ENCODE measurements around the gene FUT7. TPM values are rescaled to one million over a fixed set of nuclear protein-coding genes. Genes with fewer than 3 reads are reported as not detected.
"Not testable (repeated sequence)": the region's sequence is repeated elsewhere in the genome, so short reads cannot be mapped to it uniquely, and the experiment has no call there.

The FUT7 gene
- polyA plus RNA-seq, 3 donors = 0.07 to 0.15 (median 0.12) TPM

DNA sequence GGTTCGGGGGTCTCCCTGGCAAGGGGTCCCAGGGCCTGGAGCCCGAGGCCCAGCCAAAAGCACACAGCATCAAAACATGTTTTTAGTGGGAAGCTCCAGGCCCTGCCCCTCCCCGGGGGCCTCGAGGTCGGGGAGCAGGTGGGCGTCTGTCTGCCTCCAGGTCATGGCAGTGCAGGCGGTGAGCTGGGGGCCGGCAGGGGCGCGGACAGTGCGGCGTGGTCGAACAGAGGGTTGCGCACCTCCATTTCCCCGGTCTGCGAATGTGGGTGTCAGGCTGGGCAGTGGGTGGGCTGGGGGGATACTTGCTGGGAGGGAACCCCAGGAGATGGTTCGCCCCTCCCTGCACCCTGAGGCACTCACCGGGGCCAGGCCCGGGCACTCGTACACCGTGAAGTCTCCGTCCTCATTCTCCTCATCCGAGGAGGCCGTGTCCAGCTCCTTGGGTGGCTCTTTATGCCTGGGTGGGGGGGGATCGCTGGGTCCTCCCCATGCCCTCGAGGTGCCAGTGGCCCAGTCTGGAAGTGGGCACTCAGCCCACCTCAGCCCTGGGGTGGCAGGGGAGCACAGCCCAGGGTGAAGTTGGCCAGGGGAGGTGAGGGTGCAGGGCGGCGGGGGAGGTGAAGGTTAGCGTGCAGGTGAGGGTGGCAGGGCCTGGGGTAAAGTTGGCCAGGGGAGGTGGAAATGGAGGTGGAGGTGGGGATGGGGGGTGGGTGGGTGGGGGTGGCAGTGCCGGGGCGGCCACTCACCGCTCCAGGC lies 7.9 kb upstream of the FUT7 start:
- no peak for DNase-seq (ENCODE audit: extremely low read depth in 1 of 11, low read depth in 9 of 11, low spot score in 4 of 11)

DNA sequence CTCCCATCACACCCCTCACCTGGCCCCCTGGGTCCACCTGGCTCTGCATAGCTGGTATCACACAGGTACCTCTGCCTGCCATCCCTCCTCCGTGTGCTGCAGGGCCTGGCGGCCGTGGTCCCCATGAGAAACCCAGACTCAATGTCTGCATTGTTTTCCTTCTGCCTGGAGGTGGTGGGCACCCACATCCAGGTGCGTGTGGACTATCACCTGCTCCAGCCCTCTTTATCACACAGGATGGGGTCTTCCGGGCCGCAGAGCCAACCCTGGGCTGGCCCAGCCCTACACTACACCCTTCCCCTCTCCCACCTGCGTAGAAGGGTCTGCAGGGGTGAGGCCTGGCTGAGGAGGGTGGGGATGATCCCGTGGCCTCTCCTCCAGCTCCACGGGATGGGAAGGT lies 7.0 kb upstream of the FUT7 start:
- DNase-seq (ENCODE audit: extremely low read depth in 1 of 11, low read depth in 9 of 11, low spot score in 4 of 11) = no peak

DNA sequence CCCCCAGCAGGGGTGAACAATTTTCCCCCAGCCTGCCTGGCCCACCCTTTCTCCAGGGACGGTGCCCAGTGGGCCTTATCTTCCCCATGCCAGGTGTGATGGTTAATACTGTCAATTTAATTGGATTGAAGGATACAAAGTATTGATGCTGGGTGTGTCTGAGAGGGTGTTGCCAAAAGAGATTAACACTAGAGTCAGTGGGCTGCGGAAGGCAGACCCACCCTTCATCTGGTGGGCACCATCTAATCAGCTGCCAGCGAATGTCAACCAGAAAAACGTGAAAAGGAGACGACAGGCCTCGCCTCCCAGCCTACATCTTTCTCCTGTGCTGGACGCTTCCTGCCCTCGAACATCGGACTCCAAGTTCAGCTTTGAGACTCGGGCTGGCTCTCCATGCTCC lies 5.6 kb upstream of the FUT7 start:
- DNase-seq (ENCODE audit: extremely low read depth in 1 of 11, low read depth in 9 of 11, low spot score in 4 of 11) = no peak

DNA sequence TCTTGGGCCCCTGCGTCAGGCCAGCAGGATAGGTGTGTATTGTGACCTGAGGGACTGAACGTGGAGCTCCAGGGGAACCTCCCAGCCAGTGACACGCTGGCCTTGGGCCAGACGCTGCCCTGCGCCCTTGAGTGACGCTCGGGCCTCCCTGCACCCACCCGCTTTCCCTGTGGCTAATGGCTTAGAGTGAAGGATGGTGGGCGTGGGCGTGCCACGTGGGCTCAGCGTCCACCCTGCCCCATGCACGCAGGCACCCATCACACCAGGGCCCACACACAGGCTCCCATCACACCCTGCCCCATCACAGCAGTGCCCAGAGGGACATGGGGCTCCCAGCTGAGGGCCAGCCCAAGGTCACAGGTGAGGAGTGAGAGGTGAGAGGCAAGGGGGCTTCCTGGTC lies 5.1 kb upstream of the FUT7 start:
- DNase-seq (ENCODE audit: extremely low read depth in 1 of 11, low read depth in 9 of 11, low spot score in 4 of 11) = no peak

DNA sequence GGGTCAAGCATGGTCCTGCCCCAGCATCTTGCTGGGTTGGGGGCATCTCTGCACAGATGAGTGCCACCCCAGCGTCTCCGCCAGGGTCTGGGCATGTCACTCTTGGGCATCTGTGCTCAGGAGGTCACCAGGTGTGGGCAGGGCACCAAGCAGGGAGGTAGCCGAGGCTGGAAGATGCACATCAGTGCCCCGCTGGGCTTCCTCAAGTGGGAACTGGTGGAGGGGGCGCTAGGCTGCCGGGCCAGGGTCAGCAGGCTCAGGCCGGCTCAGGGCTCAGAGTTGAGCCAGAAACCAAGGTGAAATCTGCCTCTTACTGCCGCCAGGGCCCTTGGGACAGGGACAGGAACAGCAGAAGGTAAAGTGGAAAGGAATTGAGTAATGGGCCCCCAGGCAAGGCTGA lies 4.0 kb upstream of the FUT7 start:
- no peak for DNase-seq (ENCODE audit: extremely low read depth in 1 of 11, low read depth in 9 of 11, low spot score in 4 of 11)

DNA sequence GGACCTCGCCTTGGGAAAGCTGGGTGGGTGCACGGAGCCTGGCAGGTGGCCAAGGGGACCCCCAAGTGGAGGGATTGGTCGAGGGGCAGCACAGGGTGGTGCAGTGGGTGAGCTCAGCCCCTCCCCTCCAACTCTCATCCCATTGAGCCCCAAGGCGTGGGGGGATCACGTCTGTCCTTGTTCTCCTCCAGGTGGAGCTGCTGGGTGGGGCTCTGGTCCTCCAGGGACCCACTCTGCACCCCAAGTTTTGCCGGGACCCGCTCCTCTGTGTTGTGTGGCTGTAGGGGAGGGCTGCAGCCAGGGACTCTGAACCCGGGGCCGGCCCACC lies 3.6 kb upstream of the FUT7 start:
- no peak for DNase-seq (ENCODE audit: extremely low read depth in 1 of 11, low read depth in 9 of 11, low spot score in 4 of 11)

DNA sequence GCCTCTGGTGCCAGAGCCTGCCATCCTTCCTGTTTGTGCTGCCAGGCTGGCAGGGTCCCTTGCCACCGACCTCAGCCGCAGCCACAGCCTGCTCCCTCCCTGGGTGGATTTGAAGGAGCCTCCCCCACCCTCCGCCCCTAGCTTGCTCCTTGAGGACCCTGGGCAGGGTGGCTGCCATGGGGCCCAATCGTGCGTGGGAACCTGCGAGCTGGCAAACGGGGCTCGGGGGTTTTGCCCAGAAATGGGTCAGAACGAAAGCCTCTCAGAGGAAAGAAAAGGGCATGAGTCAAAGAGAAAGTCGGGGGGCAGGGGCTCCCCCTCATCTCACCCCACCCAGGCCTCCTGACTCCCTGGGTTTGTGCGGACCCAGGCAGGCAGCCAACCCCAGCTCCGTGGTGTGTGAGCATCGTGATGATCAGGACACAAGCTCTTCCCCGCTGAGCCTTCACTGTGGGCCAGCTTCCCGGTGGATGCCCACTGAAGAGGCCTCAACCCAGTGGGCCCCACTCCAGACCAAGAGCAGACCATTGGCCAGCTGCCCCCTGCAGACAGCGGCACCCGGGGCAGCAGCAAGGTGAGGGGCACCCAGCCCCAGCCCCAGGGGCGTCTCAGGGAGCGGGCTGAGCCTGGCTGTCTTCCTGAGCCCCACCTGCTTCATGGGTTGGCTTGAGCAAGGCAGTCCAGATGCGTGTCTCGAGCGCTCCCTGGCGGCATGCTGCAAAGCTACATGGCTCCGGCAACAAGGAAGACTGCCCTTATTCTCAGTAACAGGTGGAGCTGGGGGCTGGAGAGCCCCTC lies 3.0 kb upstream of the FUT7 start:
- DNase-seq (ENCODE audit: extremely low read depth in 1 of 11, low read depth in 9 of 11, low spot score in 4 of 11) = peak in 5 of 11 donors; percentile 72 to 75 (median 72)

DNA sequence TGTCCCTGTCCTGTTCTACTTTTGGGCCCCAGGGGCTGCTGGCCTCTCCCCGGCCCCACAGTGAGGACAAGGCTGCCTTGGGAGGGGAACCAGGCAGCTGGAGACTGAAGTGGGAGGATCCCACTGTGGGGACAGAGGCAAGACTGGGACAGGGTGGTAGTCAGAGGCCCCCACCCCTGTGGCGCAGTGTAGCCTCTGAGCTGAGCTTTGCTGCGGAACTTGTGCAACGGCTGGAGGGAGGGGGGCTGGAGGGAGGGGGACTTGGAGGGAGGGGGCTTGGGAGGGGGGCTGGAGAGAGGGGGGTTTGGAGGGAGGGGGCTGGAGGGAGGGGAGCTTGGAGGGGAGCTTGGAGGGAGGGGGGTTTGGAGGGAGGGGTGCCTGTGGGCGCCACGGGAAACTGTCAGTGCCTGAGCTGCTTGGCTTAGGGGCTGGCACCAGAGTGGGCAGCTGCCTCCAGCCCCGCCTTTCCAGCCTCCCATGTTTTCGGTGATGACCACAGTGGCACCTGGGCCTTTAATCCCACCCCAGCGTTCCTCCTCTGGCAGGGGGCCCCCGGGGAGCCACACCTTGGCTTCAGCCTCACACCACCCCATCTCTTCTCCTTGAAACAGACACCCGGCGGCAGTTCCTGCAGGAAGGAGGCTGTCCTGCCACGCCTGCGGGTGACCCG lies 2.3 kb upstream of the FUT7 start:
- DNase-seq (ENCODE audit: extremely low read depth in 1 of 11, low read depth in 9 of 11, low spot score in 4 of 11) = no peak

DNA sequence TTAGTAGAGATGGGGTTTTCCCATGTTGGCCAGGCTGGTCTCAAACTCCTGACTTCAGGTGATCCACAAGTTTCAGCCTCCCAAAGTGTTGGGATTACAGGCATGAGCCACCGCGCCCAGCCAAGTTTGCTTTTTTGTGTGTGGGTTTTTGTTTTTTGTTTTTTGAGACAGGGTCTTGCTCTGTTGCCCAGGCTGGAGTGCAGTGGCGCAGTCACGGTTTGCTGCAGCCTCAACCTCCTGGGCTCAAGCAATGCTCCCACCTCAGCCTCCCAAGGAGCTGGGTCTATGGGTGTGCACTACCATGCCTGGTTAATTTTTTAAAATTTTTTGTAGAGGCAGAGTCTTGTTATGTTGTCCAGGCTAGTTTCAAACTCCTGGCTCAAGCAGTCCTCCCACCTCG lies 1.6 kb upstream of the FUT7 start:
- DNase-seq (ENCODE audit: extremely low read depth in 1 of 11, low read depth in 9 of 11, low spot score in 4 of 11) = not testable (repeated sequence)

DNA sequence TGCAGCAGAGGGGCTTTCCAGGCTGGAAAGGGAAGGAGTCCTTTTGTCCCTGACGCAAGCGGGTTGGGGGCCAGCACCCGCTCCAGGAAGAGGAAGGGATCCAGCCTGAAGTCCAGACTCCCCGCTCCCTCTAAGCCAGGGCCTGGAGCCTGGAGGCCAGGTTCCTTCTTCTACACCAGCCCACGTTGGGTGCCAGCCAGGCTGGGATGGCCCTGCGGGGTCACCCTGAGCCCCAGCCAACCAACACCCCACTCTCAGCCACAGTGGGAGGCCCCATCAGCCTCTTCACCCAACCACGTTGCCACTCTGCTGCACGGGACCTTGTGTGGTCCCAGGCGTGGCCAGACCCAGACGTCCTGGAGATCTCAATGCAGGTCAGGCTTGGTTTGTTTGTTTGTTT lies 970 bp upstream of the FUT7 start:
- DNase-seq (ENCODE audit: extremely low read depth in 1 of 11, low read depth in 9 of 11, low spot score in 4 of 11) = no peak

DNA sequence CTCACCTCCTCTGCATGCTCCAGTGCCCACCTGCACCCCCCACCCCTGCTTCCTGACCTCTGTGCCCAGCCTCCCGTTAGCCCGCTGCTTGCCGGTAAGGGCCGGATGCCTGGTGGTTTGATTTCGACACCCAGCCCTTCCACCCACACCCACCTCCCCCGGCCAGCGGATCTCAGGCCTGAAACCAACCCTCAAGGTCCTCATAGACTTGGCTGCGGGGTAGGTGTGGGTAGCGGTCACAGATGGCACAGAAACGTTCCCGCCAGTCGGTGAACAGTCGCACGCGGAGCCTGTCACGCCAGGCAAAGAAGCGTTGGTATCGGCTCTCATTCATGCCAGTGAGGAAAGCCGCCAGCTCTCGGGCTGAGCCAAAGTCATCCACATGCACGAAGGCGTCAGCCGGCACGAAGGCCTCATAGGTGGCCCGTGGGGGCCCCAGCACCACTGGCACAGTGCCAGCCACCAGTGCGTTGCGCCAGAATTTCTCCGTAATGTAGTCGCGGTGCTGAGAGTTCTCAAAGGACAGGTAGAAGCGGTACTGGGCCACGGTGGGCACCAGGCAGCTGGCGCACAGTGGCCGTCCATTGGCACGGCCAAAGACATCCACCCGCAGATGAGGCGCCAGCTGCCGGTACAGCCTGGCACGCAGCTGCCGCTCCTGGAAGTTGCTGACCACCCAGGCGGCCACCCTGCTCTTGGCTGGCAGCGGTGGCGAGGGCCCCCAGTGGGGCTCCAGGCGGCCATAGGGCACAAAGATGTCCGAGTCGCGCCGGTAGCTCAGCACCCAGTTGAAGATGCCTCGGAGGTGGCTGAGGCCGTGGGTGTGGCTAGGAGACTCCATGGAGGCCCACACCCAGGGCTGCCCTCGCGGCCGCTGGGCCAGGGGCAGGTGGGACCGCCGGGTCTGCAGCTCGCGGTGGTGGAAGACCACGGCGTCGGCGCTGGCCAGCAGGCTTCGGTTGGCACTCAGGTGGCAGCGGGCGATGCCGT lies 1.1 kb downstream of the FUT7 start:
- no peak for DNase-seq (ENCODE audit: extremely low read depth in 1 of 11, low read depth in 9 of 11, low spot score in 4 of 11)

DNA sequence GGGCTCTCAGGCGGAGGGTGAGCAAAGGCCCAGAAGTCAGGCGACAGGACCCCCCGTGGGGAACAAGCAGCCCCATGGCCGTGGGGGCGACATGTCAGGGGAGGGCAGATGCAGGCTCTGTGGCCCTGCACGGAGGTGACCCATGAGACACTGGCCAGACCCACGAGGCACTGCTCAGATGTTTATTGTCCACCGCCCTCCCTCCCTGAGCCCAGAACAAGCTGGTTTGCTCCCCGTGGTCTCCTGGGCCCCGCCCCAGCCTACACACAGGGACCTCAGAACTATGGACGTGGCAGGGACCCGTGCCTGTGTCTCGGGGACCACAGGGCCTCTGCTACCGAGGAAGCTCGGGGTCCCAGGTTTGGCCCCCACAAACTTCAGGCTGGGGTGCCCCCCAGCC lies 1.9 kb downstream of the FUT7 start:
- no peak for DNase-seq (ENCODE audit: extremely low read depth in 1 of 11, low read depth in 9 of 11, low spot score in 4 of 11)

DNA sequence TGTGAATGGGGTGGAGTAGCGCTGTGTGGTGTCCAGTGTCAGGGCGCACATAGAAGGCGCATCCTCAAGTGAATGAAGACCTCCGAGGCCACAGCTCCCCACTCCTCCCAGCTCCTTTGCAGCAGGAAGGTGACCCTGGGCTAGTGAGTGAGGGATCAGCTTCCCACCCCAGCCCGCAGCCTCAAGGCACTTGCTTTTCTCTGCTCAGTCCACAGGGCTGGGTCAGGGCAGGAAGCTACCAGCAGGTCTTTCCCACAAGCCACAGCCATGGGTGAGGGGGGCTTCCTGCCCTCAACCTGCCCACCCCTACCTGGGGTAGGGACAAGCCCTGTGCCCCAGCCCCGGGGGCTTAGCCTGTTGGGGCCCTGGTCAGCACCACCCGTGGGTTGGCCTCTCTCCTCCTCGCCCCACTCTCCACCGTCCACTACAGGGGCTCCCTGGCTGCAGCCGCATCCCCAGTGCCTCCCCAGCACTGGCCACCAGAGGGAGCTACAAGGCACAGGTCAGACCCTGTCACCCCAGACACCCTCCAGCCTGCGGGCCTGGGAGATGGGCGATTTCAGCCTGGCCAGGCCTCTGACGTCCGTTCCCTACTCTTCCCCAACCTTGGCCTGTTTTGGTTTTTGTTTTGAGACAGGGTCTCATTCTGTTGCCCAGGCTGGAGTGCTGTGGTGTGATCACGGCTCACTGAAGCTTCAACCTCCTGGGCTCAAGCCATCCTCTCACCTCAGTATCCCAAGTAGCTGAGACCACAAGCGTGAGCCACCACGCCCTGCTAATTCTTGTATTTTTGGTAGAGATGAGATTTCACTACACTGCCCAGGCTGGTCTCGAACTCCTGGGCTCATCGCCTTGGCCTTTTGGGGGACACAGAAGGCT lies 2.6 kb downstream of the FUT7 start:
- DNase-seq (ENCODE audit: extremely low read depth in 1 of 11, low read depth in 9 of 11, low spot score in 4 of 11) = no peak

DNA sequence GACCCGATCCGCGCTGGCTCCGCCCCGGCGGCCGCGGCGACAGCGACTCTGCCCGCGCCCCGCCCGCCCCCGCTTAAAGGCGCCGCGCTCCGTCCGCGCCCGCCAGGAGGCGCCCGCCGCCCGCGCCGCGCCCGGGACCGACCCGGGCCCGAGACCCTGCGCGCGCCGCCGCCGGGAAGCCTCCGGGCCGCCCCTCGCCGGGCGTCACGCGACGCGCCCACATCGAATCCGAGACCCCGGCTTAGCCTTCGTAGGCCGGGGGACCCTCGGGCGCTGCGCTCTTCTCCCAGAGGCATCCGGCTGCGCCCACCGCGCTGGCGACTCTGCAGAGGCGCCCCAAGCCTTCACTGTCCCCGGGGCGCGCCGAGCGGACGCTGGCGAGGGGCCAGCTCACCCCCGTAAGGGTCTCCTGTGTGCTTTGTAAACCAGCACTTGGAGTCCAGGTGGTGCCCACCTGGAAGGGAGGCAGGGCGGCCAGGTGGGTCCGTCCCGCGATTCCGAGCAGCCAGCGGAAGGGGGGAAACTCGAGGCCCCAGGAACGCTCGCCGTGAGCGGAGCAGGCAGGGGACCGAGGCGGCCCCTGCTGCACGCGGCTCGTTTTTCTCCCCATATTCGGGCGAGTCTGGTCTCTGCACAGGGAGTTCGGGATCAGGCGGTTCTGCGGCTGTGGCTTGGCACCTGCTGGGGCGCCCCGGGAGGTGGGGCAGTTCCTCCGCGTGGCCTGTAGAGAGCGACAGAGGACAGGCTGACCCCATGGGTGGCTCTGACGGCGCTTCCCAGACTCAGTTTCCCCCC lies 3.4 kb downstream of the FUT7 start:
- DNase-seq (ENCODE audit: extremely low read depth in 1 of 11, low read depth in 9 of 11, low spot score in 4 of 11) = peak in 4 of 11 donors; percentile 22 to 61 (median 47)

DNA sequence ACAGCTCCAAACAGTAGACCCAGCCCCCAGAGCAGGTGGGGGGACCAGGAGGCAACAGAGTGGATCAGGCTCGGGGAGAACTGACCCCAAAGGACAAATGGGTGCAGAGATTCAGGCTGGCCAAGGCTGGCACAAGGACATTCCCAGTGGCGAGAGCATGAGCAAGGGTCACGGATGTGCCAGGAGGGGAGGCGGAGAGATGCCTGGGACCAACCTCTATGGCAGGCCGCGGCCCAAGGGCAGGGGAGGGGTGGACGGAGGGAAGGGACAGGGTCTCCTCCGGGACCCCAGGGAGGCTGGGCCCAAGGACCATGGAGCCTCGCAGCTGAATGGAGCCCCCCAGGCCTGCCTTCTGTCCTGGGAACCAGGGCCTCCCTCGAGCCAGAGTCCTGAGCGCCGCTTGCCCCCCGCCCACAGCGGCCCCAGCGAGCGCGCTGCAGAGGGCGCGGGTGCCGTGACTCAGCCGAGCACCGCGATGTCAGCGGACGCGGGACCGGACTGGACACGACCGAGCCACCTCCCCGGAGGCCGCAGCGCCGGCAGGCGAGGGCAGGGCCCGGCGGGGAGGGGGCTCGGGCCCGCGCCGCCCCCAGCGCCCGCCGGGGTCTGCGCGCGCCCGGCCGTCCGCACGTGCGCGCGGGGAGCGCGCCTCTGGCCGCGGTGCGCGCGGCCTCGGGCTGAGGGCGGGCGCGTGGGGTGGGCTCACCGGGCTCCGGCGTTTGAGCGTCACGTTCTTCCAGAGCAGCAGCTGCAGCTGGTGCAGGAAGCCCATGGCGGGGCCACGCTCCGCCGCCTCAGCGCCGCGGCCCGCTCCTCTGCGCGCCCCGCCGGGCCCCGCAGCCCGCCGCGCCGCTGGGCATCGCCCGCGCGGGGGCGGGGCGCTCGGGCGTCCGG lies 4.3 kb downstream of the FUT7 start, which contains the start of gene ABCA2:
Gene ABCA2 (minus strand): TSS at position 869 of the 894 bp plus-strand sequence. CDS start 97 bp downstream, at position 772.
- DNase-seq (ENCODE audit: extremely low read depth in 1 of 11, low read depth in 9 of 11, low spot score in 4 of 11) = no peak

DNA sequence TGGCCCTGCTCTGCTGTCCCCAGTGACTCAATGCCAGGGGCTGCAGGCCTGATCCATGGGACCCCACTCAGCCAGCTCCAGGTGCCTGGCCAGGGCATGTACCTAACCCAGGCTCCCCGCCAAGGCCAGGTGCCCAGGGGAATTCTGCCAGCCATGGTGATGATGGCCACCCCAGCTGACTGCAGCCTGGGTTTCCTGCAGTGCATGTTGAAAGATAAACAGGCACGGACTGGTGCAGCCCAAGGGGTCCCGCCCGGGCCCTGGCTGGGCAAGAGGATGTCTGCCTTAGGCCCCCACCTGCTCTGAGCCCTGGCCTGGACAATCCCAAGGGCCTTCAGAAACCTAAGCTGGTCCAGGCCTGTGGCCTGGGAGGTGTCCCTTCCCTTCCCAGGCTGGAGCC lies 5.1 kb downstream of the FUT7 start:
- no peak for DNase-seq (ENCODE audit: extremely low read depth in 1 of 11, low read depth in 9 of 11, low spot score in 4 of 11)

Measured in renal cortex interstitium (tissue), 11 donors.